Left ventricle myocardium inferior (tissue), 1 donor: ENCODE data around the gene PTPRG. TPM values are rescaled to one million over a fixed set of nuclear protein-coding genes. Genes with fewer than 3 reads are reported as not detected.
"Not testable (repeated sequence)": the region's sequence is repeated elsewhere in the genome, so short reads cannot be mapped to it uniquely, and the experiment has no call there.

Source experiments
- DNase-seq: peaks from one replicate; pipeline ENCODE4 v3.0.0-alpha.2; 2020
- H3K27ac ChIP-seq: fragments of 200-600 bp; replicated peaks from 2 replicates; pipeline ENCODE4 v1.8.0; 2021
- H3K27me3 ChIP-seq: fragments of 200-600 bp; 2 replicates; pipeline ENCODE4 v1.8.0; 2021; ENCODE audit warnings: low read depth
- H3K36me3 ChIP-seq: fragments of 200-600 bp; 2 replicates; pipeline ENCODE4 v1.8.0; 2021
- H3K4me1 ChIP-seq: fragments of 200-600 bp; 2 replicates; pipeline ENCODE4 v1.8.0; 2021
- H3K4me3 ChIP-seq: fragments of 200-600 bp; 2 replicates; pipeline ENCODE4 v1.8.0; 2021; ENCODE audit warnings: mild to moderate bottlenecking, moderate library complexity
- H3K9me3 ChIP-seq: fragments of 200-600 bp; replicated peaks from 2 replicates; pipeline ENCODE4 v1.8.0; 2021
- intact Hi-C: fragments of 100-400 bp; cut with micrococcal nuclease; formaldehyde crosslinking; loops from one replicate; pipeline ENCODE4 v1.11.0; 2022
- total RNA-seq: library from RNA; stranded (reverse); fragmentation: NEBNext Ultra II Directional; extraction: Animal tissue kit (Norgen Biotek cat#: 25700); gene quantifications from one replicate; pipeline ENCODE4 v1.2.1, GENCODE V29; 2021
- TF ChIP-seq, protein P1 (sequence below): fragments of 200-600 bp; IDR thresholded peaks from 2 replicates; pipeline ENCODE4 v1.8.0; 2021; ENCODE audit warnings: antibody characterized with exemption, mild to moderate bottlenecking, borderline replicate concordance
- donor health status: DM: no; HTN: yes; CAD: no; lungs with severe emphysema.

The PTPRG gene
- total RNA-seq, 1 donor from 2014 or later: 29.6 TPM

DNA sequence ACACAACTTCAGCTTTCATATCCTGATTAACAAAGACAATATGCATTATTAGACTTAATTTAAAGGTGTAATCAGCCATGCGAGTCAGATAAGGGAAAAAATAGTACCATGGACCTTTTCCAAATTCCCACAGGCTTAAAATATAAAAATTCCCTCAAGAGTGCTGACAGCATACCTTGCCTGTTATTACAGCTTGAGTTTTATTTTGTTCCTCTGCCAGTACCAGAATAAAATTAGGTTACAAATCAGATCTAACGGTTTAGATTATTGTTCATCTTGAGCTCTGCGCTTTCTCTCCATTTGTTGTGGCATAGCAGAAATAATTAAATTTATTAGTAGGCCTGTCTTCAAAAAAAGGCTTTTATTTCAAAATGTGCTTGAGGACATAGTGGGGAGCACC, 250.3 kb downstream of the PTPRG start:
- no peaks in the 10 kb centered on the region for H3K9me3 ChIP-seq
- TF ChIP-seq, protein P1, sequence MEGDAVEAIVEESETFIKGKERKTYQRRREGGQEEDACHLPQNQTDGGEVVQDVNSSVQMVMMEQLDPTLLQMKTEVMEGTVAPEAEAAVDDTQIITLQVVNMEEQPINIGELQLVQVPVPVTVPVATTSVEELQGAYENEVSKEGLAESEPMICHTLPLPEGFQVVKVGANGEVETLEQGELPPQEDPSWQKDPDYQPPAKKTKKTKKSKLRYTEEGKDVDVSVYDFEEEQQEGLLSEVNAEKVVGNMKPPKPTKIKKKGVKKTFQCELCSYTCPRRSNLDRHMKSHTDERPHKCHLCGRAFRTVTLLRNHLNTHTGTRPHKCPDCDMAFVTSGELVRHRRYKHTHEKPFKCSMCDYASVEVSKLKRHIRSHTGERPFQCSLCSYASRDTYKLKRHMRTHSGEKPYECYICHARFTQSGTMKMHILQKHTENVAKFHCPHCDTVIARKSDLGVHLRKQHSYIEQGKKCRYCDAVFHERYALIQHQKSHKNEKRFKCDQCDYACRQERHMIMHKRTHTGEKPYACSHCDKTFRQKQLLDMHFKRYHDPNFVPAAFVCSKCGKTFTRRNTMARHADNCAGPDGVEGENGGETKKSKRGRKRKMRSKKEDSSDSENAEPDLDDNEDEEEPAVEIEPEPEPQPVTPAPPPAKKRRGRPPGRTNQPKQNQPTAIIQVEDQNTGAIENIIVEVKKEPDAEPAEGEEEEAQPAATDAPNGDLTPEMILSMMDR: no peak
- no peak overlapping the region for H3K4me3 ChIP-seq
- peaks cover 80% of the 10 kb centered on the region for H3K4me1 ChIP-seq
- H3K27me3 ChIP-seq: no peaks in the 10 kb centered on the region
- peak overlapping the region; percentile 86 for H3K27ac ChIP-seq
- intact Hi-C loops: no loop called here
- H3K36me3 ChIP-seq: no peaks in the 10 kb centered on the region
- DNase-seq: no peak

DNA sequence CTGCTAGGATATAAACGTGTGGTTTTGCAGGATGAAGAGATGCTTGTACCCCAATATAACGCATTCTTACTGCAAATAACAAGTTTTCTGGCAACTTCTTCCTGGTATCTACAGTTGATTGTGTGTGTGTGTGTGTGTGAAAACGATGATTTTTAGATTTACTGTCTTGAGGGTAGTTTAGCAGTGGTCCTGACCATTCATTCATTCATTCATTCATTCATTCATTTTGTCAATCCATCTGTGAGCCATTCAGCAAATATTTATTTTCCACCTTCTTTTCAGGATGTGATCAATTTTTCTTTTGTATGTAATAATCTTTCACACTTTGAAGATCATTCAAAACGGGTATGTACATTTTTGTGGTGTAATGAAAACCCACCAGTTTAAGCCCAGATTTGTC, 250.7 kb downstream of the PTPRG start:
- intact Hi-C loops: no loop called here
- Histone ChIP-seq H3K4me1 (peaks cover 76% of the 10 kb centered on the region), H3K9me3 (no peaks in the 10 kb centered on the region), H3K4me3 (no peak overlapping the region), H3K27ac (peak overlapping the region; percentile 86), H3K36me3 (no peaks in the 10 kb centered on the region), H3K27me3 (no peaks in the 10 kb centered on the region)
- TF ChIP-seq, protein P1: no peak
- DNase-seq: no peak

DNA sequence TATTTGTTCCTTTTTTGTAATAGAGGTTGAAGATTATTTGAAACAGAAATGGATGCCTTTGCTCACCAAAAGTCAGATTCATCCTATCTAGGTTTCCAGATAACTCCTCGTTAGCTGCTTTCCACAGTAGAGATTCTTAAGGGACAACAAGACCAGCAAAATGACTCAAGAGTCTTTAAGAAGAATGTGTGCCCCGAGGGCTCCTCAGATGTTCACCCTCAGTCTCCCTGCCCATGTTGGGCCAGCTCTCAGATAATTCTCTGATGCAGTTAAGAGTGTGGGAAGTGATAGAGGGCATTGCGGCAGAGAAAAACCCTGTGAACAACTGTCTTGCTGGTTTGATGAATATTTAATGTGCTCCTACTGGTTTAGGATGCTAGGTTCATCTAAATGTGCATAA, 251.1 kb downstream of the PTPRG start:
- Histone ChIP-seq H3K4me3 (no peak overlapping the region), H3K9me3 (no peaks in the 10 kb centered on the region), H3K4me1 (peaks cover 72% of the 10 kb centered on the region), H3K36me3 (no peaks in the 10 kb centered on the region), H3K27me3 (no peaks in the 10 kb centered on the region), H3K27ac (peak overlapping the region; percentile 86)
- intact Hi-C loops: no loop called here
- DNase-seq: no peak
- TF ChIP-seq, protein P1: no peak

DNA sequence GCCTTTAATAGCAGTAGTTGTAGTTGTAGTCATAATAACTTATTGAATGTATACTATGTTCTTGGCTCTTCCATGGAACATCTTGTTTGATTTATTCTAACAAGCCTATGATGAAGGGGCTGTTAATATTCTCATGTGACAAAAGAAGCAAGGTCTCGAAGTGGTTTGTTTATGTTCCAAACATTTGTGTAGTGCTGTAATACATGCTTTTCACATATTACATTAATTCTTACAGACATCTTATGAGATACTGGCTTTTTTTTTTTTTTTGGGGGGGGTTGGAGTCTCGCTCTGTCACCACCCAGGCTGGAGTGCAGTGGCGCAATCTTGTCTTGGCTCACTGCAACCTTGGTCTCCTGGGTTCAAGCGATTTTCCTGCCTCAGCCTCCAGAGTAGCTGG, 252.3 kb downstream of the PTPRG start:
- no peaks in the 10 kb centered on the region for H3K27me3 ChIP-seq
- no peaks in the 10 kb centered on the region for H3K9me3 ChIP-seq
- no peak for DNase-seq
- no peak overlapping the region for H3K27ac ChIP-seq
- TF ChIP-seq, protein P1: no peak
- H3K36me3 ChIP-seq: no peaks in the 10 kb centered on the region
- peaks cover 69% of the 10 kb centered on the region for H3K4me1 ChIP-seq
- H3K4me3 ChIP-seq: no peak overlapping the region
- intact Hi-C loops: no loop called here

DNA sequence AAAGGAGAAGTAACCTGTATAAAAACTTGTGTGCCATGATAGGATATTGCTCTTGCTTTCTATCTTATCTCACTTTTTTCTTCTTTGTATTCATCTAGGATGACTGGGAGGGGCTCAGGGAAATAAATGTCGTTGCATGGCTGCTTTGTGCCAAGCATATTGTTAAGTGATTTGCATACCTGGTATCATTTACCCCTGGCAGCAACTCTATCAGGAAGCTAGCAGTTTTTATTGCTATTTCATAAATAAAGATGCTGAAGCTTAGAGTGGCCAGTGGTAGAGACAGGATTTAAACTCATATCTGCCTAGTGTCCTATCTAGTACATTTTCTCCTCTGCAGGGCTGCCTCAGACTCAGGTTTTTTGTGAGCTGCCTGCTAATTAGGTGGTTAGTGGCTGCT, 253.3 kb downstream of the PTPRG start:
- Histone ChIP-seq H3K27ac (peak overlapping the region; percentile 16), H3K36me3 (no peaks in the 10 kb centered on the region), H3K4me1 (peaks cover 60% of the 10 kb centered on the region), H3K4me3 (no peak overlapping the region), H3K9me3 (no peaks in the 10 kb centered on the region), H3K27me3 (no peaks in the 10 kb centered on the region)
- no peak for DNase-seq
- TF ChIP-seq, protein P1: no peak
- intact Hi-C loops: no loop called here

DNA sequence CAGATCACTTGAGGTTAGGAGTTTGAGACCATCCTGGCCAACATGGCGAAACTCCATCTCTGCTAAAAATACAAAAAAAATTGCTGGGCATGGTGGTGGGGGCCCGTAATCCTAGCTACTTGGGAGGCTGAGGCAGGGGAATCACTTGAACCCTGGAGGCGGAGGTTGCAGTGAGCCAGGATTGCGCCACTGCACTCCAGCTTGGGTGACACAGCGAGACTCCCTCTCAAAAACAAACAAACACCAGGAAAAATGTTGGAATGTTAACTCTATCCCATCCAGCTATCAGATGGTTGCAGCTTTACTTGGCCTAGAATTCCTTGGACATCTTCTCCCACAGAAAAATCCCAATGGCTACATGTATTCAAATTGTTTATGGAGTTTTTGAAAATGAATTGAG, 254.9 kb downstream of the PTPRG start:
- H3K4me1 ChIP-seq: peaks cover 50% of the 10 kb centered on the region
- H3K36me3 ChIP-seq, H3K9me3 ChIP-seq, DNase-seq, intact Hi-C loops, H3K4me3 ChIP-seq, H3K27me3 ChIP-seq, H3K27ac ChIP-seq: not testable (repeated sequence)
